Retina (tissue), 1 donor: ENCODE results near the gene ASCC1.
"Not testable (repeated sequence)": the region's sequence is repeated elsewhere in the genome, so short reads cannot be mapped to it uniquely, and the experiment has no call there.

Experiments
- DNase-seq: peaks from one replicate; pipeline ENCODE4 v3.0.0-alpha.2; 2016

The ASCC1 gene

DNA sequence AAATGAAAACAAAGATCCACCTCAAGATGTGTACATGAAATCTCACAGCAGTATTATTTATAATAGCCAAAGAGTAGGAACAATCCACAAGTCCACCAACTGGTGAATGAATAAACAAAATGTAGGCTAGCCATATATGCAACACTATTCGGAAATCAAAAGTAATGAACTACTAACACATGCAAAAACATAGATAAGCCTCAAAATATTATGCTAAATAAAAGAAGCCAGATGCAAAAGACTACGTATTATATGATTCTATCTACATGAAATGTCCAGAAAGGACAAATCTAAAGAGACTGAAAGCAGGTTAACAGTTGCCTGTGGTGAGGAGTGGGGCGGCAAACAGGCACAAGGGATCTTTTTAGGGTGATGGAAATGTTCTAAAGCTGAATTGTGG lies 49.0 kb downstream of the ASCC1 start:
- DNase-seq, result no peak

DNA sequence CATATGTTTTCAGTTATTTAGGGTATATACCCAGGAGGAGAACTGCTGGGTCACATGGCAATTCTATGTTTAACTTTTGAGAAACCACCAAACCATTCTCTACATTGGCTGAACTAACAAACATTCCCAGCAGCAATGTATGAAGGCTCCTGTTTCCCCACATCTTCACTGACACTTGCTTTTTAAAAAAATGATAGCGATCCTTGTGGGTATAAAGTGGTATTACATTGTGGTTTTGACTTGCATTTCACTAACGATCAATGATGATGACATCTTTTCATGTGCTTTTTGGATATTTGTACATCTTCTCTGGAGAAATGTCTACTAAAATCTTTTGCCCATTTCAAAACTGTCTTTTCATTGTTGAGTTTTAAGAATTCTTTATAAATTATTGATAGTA lies 51.5 kb downstream of the ASCC1 start:
- no peak for DNase-seq

DNA sequence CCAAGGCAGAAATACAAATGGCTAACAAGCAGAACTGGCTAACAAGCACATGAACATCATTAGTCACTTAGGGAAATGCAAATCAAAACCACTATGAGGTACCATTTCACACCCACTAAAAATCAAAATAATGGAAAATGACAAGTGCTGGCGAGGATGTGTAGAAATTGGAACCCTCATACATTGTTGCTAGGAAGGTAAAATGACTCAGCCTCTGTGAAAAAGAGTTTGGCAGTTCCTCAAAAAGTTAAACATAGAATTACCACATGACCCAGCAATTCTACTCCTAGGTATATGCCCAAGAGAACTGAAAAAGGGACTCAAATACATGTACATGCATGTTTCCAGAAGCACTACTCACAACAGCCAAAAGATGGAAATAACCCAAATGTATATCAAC lies 53.1 kb downstream of the ASCC1 start:
- DNase-seq, result no peak

DNA sequence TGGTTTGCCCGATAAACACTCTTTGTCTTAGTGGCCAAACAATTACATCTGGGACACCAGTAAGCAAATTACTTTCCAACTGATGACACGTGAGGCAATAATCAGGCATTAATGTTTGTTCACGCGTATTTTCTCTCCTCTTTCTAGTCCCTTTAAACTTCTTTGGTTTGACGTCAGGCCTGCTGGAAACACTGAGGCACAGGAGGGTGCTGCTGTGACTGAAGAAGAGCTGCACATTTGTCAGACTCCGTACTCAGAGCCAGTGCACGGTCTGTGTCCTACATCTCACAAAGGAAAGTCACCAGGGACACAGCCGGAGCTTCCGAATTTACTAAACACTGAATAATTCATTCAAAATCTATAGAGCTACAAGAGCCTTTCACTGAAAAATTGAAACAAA lies 57.9 kb downstream of the ASCC1 start:
- peak; percentile 56 for DNase-seq

DNA sequence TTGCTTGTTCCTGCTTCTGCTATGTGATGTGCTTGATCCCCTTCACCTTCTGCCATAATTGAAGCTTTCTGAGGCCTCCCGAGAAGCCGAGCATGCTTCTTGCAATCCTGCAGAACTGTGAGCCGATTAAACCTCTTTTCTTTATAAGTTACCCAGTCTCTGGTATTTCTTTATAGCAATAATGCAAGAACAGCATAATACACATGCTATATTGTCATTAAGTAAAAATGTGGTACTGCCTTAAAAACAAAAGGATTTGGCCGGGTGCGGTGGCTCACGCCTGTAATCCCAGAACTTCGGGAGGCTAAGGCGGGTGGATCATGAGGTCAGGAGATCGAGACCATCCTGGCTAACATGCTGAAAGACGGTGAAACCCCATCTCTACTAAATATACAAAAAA lies 59.9 kb downstream of the ASCC1 start:
- no peak for DNase-seq

DNA sequence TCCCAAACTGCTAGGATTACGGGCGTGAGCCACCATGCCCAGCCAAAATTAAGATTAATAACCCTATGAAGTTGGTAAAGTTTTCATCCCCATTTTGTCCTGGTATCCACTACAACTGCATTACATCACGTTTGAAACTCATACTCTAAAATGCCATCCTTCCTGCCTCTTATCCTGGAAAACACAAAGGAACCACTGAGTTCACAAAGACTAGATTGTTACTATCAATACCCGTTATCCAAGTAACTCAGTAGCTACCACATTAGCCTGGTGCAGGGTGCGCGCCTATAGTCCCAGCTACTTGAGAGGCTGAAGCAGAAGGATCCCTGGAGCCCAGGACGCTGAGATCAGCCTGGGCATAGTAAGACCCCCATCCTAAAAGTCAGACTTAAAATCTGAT lies 63.8 kb downstream of the ASCC1 start:
- no peak for DNase-seq

DNA sequence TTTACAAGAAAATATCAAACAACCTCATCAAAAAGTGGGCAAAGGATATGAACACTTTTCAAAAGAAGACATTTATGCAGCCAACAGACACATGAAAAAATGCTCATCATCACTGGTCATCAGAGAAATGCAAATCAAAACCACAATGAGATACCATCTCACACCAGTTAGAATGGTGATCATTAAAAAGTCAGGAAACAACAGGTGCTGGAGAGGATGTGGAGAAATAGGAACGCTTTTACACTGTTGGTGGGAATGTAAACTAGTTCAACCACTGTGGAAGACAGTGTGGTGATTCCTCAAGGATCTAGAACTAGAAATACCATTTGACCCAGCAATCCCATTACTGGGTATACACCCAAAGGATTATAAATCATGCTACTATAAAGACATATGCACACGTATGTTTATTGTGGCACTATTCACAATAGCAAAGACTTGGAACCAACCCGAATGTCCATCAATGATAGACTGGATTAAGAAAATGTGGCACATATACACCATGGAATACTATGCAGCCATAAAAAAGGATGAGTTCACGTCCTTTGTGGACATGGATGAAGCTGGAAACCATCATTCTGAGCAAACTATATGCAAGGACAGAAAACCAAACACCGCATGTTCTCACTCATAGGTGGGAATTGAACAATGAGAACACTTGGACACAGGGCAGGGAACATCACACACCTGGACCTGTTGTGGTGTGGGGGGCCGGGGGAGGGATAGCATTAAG lies 65.2 kb downstream of the ASCC1 start:
- not testable (repeated sequence) for DNase-seq

DNA sequence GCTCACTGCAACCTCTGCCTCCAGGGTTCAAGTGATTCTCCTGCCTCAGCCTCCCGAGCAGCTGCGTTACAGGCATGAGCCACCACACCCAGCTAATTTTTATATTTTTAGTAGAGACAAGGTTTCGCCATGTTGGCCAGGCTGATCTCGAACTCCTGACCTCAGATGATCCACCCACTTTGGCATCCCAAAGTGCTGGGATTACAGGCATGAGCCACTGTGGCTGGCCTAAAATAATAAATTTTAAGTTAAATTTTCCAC lies 68.8 kb downstream of the ASCC1 start:
- not testable (repeated sequence) for DNase-seq

DNA sequence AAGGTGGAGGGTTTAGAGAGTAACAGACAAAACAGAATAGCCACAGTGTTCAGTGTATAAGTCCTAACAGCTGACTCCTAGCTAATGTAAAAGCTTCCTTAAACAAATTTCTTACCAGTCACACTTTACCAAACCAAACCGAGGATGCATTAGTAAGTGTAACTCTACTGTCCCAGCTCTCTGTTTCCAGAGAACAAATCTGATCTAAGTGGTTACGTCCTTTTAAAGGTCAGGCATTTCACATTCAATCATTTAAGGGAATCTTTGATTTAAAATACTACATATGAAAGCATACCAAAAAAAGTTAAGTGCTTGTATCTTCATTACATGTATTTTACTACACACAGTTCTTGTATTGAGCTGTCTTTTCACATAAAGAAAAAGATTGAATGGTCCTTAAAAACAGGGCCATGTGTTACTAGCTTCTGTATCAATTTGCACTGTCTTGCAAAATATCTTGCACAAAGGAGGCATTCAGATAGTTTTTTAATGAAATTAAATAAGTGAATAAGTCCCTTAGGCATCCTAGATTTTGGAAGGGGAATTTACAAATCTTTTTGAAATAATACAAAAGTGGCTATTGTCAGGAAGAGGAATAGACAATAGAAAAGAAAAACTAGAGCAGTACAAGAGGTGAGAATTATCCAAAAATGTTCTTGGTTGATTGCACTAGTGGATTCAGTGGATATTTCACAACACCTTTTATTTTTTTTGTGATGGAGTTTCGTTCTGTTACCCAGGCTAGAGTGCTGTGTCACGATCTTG lies 69.3 kb downstream of the ASCC1 start:
- no peak for DNase-seq

DNA sequence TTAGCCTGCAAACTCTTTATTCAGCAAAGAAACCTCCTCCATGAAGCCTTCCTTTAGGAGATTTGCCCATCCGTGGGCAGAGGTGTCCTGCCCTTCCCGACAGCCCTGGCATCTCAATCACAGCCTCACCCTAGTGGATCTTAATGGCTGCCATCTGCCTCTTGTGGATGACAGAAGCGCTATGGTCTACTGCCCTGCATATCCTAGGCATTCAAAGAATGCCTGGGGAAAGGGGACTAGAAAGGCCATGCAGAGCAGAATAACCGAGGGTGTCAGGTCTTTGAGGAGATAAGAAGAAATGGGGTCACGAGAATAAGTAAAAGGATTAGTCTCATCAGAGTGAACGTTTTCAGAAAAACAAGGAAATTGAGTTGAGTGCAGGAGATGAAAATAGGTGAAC lies 70.0 kb downstream of the ASCC1 start:
- DNase-seq, result peak; percentile 36

DNA sequence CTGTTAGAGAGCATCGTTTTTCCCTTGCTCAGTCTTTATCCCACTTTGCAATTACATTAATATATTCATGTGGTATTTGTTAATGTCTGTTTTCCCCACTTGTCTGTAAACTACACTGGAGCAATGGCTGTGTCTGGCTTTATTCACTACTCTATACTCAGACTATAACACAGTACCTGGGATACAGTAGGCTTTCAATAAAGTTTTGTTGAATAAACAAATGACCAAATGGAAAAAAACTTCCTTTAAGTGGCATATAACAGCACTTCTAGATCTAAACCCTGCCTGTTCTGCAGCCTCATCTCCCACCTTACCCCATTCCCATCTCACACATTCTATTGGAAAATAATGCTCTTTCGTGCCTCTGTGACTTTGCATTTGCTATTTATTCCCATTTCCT lies 70.4 kb downstream of the ASCC1 start:
- no peak for DNase-seq

DNA sequence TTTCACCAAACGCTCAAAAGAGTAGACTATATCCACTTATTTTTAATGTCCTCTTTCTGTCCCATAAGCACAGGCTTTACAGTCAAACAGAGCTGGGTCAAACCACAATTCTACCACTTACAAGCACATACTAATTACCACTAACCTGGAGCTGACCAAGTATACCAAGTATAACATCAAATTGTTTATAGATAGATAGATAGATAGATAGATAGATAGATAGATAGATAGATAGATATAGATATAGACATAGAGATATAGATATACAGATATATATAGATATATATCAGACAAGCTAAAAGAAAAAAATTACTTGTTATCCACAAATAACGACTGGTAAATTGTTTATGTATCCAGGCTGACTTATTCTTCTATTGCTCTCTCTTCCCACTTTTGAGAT lies 75.2 kb downstream of the ASCC1 start:
- no peak for DNase-seq

DNA sequence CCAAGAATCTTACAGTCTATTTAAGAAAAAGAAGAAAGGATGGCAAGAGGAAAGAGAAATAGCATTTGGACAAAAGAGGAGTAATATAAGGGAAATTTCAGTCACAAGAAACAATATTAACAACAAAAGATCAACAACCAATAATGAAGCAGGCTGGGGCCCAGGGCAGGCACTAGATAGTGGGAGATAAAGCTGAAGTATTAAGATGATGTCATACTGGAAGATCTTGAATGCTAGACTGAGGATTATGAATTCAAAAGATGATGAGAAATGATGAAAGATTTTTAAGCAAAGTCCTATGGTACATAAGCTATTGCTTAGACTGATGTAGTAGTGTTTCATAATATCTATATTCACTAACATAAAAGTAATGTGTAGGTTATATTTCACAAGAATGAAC lies 75.9 kb downstream of the ASCC1 start:
- DNase-seq, result no peak

DNA sequence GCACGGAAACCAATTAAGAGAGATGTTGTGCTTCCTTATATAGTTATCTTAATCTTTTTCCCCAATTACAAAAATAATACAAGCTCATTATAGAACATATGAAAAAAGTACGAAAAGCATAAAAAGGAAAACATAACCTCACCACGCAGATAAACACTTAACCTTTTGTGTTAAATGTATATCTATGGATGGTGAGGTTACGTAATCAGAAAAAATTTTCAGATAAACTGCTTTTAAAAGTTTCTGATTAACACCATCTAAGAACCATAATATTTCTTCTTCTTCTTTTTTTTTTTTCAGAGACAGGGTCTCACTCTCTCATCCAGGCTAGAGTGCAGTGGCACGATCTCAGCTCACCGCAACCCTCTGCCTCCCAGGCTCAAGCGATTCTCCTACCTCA lies 78.5 kb downstream of the ASCC1 start:
- DNase-seq, result no peak

DNA sequence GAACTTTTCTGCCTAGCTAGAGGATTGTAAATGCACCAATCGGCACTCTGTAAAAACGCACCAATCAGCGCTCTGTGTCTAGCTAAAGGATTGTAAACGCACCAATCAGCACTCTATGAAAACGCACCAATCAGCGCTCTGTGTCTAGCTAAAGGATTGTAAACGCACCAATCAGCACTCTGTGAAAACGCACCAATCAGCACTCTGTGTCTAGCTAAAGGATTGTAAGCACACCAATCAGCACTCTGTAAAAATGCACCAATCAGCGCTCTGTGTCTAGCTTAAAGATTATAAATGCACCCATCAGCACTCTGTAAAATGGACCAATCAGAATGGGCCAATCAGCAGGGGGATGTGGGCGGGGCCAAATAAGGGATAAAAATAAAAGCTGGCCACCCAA lies 79.9 kb downstream of the ASCC1 start:
- DNase-seq, result not testable (repeated sequence)

DNA sequence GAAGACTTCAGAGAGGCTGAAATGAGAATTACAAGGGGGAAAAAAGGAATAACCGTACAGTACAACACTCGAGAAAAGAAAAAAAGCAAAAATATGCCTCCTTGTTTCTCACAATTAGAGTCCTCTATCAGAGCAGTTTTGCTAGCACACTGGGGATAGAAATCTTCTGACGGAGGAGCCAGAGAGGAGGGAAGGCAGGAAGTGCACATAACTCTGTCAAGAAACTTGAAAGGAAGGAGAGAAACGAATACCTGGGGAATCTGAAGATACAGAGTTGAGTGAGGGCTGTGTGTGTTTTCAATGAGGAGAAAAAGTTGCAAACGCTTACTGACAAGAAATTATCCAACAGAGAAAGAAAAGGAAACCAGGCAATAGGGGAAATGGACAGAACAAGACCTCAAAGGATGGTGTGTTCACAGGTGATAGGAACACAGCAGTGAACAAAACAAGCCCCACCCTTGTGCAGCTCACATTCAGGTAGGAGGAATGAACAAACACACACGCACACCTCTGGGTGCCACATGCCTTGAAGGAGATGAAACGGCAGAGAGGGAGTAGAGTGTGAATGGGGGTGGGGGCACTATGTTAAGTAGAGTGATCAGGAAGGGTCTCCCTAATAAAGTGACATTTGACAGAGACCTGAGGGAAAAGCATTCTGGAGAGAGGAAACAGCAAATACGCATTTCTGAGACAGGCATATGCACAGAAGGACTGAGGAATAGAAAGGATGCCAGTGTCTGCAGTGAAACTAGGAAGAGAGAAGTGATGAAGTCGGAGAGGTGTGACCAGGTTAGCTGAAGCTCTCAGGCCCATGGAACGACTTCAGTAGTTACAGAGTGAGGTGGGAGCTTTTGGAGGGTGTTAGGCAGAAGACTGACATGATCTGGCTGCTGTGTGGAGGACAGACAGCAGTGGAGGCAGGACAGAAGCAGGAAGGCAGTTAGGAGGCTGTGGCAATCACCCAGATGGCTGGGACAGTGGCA lies 81.0 kb downstream of the ASCC1 start:
- DNase-seq, result no peak

DNA sequence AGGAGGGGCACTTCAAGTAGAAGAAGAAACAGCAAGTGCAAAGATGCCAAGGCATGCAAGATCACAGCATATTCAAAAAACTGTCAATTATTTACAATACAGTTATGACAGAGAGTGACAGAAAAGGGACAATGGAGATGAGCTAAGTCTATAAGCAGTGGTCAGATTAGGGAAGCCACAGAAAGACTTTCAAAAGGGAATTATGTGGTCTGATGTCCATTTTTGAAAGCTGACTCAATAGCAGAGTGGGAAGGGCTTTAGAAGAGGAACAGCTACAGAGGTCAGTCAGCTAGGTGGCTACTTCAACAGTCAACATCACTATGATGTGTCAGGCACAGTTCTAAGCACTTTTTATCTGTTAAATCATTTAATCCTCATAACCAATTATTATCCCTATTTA lies 82.6 kb downstream of the ASCC1 start:
- DNase-seq, result no peak

DNA sequence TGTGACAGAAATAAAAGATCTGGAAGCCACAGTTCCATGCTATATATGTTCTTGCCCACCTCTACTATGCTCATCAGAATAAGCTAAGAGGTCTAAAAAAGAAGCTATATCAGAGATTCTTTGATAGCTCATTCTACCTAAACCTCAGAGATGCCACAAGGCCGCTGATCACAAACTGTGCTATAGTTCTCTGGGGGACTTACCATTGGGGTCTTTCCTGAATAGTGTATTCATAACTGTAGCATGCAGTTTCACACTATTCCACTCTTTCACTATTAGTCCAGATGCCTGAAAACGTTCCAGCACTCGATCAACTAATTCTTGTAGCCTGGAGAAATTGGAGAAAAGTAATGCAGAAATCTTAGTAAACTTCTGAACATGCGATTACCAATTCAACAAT lies 83.2 kb downstream of the ASCC1 start:
- no peak for DNase-seq

DNA sequence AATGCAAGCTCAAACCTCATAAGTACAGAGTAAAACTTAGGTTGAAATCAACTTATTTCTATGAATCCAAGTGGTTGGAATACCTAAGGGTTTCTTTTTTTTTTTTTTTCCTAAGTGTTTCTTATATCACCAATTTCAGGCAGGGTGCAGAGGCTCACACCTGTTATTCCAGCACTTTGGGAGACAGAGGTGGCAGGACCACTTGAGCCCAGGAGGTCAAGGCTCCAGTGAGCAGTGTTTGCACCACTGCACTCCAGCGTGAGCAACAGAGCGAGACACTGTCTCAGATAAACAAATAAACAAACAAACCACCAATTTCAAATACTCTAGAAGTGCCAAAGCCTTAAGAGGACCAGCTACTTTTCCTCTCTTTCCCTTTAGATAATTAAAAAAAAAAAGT lies 88.5 kb downstream of the ASCC1 start:
- DNase-seq, result no peak

DNA sequence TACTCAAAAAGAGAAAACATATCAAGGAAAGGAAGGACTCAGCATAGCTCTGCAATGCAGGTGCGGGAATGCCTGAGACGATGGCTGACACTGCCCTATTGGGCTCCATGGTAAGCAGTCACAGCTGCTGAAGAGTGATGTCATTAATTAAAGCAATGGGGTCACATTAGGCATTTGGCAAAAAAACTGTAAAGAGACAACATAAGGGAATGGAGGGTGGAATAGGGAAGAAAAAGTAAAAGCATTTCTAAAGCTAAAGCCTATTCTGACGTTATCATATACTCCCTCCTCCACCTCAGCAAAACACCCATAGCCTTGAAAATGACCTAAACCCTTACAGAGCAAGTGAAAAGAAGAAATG lies 89.2 kb downstream of the ASCC1 start:
- DNase-seq, result no peak

DNA sequence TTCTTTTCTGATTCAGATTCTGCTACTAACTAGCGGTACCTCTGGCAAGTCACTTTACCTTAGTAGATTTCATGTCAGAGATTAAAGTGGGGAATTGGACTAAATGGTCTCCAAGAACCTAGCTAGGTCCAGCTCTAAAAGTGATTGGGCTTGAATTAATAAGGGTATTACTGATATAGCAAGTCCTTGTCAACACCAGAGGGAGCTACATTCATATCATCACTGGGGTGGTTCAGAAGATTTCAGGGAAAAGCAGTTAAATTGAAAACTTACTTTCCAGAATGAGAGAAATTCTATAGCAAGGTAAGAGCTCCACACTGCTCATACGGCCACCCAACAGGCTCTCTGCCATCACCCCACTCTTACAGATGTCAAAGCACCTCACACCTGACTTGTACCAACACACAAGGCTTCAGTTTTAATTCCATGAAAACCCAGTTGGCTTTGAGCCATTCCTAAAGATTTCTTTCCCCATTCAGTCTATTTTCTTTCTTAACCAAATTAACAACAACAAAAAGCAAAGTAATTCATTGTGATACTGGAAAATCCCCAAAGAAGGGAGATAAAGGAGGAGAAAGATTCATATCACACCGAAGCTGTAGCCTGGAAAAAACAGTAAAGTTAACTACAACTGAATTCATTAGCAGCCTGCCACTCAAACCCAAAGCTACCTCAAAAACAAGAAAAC lies 89.7 kb downstream of the ASCC1 start:
- DNase-seq, result no peak

DNA sequence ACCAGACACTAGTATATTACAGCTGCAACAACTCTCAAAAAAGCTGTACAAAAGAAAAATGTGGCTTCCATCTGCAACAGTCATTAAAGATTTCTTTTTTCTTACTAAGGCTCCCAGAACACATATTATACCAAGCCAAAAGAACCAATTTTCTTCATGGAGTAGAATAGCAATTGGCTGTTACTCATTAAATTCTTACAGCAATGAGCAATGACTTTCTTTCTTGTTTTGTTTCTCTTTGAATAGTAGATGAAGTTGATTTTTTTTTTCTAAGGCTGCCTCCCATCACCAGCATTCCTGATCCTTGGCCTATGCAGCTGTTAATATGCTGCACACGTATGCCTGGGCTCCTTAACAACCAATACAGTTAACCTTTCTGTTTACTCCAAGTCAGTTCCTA lies 91.1 kb downstream of the ASCC1 start:
- no peak for DNase-seq

DNA sequence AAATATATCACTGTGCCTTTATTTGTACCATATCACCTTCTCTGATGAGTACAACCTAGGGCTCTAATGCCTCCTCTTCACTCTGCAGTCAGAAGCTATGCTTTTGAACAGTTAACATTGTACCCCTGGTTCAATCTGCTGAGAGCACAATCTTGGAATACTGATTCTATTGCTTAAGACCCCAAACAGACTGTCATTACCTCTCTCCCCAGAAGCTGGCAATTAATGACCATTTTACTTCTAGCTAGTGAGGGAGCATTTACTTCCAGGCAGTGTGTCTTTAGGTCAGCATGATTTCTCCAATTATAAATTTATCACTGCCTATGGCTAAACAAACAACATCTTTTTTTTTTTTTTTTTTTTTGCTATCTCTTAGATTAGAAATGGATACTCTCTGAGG lies 91.7 kb downstream of the ASCC1 start:
- DNase-seq, result no peak
